HT1080 (cell line): ENCODE data around the gene IBTK. TPM values are rescaled to one million over a fixed set of nuclear protein-coding genes. Genes with fewer than 3 reads are reported as not detected.

Source experiments
- DNase-seq: peaks from one replicate; pipeline ENCODE4 v3.0.0-alpha.2; 2015; ENCODE audit warnings: low read depth
- small RNA-seq: library from RNA; depleted of rRNA; stranded (forward); fragments of <200 nt; gene quantifications from one replicate; pipeline ENCODE3, GENCODE V24; 2014
- total RNA-seq: library from RNA; depleted of rRNA; stranded (reverse); fragments of >200 nt; shearing (Covaris generic); gene quantifications from 2 replicates; pipeline ENCODE4 v1.2.3, GENCODE V29; 2014; rRNA removed

IBTK gene
- total RNA-seq, 1 experiment from 2014 or later = 19.5 TPM

GRCh38 chr6:82123632-82124031, 123.9 kb downstream of the IBTK start:
- DNase-seq = no peak

Small RNA genes lying within 50 kb of the gene (small RNA-seq; reads per million reads assigned to genes)
- gene RNU6-130P = not detected

Other genes starting within 250 kb of the IBTK start
- 34.3 and 42.6 TPM in 2 replicates for gene TPBG, start 116.1 kb upstream of the IBTK start, total RNA-seq